Astrocyte of the cerebellum (primary cell): Measurements from ENCODE around the gene ZNF366.

Source experiments
- DNase-seq: peaks from one replicate; pipeline ENCODE4 v3.0.0-alpha.2; 2011; ENCODE audit warnings: low read depth
- H3K4me3 ChIP-seq: 2 replicates; pipeline ENCODE4 v1.5.1; 2011; ENCODE audit warnings: mild to moderate bottlenecking, low read depth, low read length, moderate library complexity
- in situ Hi-C: cut with HindIII; loops from 2 replicates; pipeline ENCODE4 v1.10.0; 2017; ENCODE audit warnings: low sequenced_read_pairs
- TF ChIP-seq, protein P1 (sequence below): IDR thresholded peaks from 2 replicates; pipeline ENCODE4 v1.5.1; 2012; ENCODE audit warnings: low read length, low read depth, moderate library complexity, mild to moderate bottlenecking; ENCODE audit errors: missing control alignments

ZNF366 gene

GRCh38 chr5:72474516-72474915 is 32.7 kb downstream of the ZNF366 start:
- no peak overlapping the region for H3K4me3 ChIP-seq
- no peak for DNase-seq
- in situ Hi-C loops = no loop called here
- TF ChIP-seq, protein P1, sequence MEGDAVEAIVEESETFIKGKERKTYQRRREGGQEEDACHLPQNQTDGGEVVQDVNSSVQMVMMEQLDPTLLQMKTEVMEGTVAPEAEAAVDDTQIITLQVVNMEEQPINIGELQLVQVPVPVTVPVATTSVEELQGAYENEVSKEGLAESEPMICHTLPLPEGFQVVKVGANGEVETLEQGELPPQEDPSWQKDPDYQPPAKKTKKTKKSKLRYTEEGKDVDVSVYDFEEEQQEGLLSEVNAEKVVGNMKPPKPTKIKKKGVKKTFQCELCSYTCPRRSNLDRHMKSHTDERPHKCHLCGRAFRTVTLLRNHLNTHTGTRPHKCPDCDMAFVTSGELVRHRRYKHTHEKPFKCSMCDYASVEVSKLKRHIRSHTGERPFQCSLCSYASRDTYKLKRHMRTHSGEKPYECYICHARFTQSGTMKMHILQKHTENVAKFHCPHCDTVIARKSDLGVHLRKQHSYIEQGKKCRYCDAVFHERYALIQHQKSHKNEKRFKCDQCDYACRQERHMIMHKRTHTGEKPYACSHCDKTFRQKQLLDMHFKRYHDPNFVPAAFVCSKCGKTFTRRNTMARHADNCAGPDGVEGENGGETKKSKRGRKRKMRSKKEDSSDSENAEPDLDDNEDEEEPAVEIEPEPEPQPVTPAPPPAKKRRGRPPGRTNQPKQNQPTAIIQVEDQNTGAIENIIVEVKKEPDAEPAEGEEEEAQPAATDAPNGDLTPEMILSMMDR = no peak

- DNase-seq = no peak
- H3K4me3 ChIP-seq = no peak overlapping the region
- in situ Hi-C loops = no loop called here
- TF ChIP-seq, protein P1 = no peak
These were observed 33.1 kb downstream of the ZNF366 start for GRCh38 chr5:72474046-72474500.

GRCh38 chr5:72472666-72473422 is 34.4 kb downstream of the ZNF366 start:
- H3K4me3 ChIP-seq = no peak overlapping the region

GRCh38 chr5:72472031-72472430 is 35.2 kb downstream of the ZNF366 start:
- TF ChIP-seq, protein P1 = no peak
- DNase-seq = no peak
- in situ Hi-C loops = no loop called here
- H3K4me3 ChIP-seq = no peak overlapping the region

More at GRCh38 chr5:72472666-72473422, 34.4 kb downstream of the ZNF366 start:
- no peak for DNase-seq
- TF ChIP-seq, protein P1 = no peak
- in situ Hi-C loops = no loop called here

DNA sequence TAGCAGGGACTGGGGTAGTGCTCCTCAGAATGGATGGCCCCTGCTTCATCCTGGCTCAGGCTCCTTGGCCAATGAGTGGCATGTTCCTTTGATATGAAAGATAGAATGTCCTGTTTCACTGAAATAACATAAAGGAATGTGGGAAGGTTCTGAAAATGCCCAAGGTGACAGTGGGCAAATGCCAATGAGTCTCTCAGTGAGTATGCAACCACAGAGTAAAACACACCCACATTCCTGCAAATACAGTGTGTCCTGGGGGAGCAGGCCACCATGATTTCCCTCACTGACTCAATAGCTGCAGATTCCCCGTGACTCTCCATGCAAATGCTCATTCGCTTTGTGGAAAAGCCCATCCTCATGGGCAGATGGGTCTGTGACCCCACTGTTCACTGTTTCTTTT is 36.4 kb downstream of the ZNF366 start:
- in situ Hi-C loops = no loop called here
- H3K4me3 ChIP-seq = no peak overlapping the region
- DNase-seq = no peak

DNA sequence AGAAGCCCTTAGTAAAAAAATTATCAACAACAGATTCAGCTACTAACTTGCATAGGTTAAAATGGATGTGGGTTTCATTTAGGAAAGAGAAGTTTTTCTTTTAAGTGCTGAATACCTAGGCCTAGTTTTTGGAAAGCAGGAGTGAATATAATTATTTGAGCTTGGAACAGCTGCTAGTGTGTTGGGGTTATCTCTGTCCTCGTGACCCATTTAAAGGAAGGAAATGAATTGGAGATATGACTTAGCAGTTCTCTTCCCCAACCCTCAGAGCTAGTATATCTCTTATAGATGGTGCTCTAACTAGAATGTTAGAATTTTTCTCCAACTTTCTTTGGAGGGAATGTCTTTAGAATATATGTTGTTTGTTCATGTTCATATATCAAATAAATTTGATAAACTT is 38.6 kb downstream of the ZNF366 start:
- TF ChIP-seq, protein P1 = no peak
- H3K4me3 ChIP-seq = no peak overlapping the region
- in situ Hi-C loops = no loop called here
- DNase-seq = no peak

More for the DNA sequence above, 36.4 kb downstream of the ZNF366 start:
- TF ChIP-seq, protein P1 = no peak

DNA sequence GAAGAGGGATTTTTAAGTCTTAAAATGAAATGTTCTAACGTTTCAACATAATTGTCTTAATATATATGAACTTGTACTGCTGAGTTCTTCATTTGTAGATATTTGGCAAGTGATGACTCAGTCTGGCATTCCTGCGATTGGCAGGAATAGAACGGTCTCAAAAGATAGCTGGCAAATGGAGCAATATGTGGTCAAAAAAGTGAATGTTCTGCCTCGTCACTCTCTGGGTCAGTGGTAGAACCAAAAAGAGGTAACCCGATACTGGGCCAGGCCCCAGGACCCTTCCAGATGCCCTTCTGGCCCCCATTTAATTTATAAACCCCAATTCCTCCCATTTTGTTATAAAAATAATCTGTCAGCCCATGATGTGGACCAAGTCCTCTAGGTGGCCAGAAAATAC is 39.2 kb downstream of the ZNF366 start:
- DNase-seq = peak; percentile 44
- in situ Hi-C loops = no loop called here
- TF ChIP-seq, protein P1 = no peak
- H3K4me3 ChIP-seq = no peak overlapping the region
